ENCODE results near the gene DMD. TPM values are rescaled to one million over a fixed set of nuclear protein-coding genes. Genes with fewer than 3 reads are reported as not detected.

DMD gene
- total and polyA plus RNA-seq, 4 donors, result 3.9 to 73.8 (median 11.2) TPM

DNA sequence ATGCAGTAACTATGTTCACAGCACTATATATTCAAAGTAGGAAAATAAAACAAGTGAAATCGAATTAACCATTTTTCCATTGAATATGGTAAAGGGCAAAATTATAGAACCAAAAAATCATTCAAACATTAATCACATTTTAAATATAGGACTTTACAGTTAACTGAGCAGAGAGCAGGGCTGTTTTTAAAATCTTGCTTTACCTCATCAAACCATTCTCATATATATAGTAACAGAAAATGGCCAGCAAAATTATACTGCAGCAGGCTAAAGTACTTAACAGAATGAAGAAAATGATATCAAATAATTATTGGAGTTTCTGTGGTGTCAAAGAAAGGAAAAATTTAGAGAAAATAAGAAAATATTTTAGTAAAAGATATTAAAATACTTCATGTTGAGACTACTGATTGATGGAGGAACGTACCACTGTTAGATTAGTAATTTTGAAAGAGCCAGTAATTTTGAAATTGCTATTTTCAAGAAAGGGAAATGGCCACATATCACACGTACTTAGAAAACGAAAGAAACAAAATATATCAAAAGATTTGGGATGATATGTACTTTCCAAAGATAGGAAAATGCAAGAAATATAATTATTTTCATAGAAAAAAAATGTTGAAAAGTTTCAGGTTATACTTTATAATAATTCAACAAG, 813.7 kb downstream of the DMD start:
- DNase-seq, result no peak
- no peaks in the 10 kb centered on the region for H3K9me3 ChIP-seq (ENCODE audit: control insufficient read depth in 4 of 4, insufficient read depth in 3 of 4, low read length in 3 of 4)
- H3K27ac ChIP-seq (ENCODE audit: low read depth in 1 of 2, low read length in 1 of 2), result no peak overlapping the region
- TF ChIP-seq CTCF (IDR thresholded peaks at IDR 0.05; ENCODE audit: control extremely low read depth, extremely low read depth), result no peak
- 61 to 75% methylated on average over 4 of the region's 4 CpGs for WGBS, 2 donors
- no peaks in the 10 kb centered on the region for H3K4me1 ChIP-seq (ENCODE audit: control insufficient read depth in 5 of 5, insufficient read depth in 5 of 5, low read length in 5 of 5)
- ATAC-seq (ENCODE audit: insufficient read depth, low FRiP score), result no peak
- H3K9ac ChIP-seq (ENCODE audit: insufficient read depth in 1 of 2, low read length in 2 of 2), result no peak overlapping the region
- H3K36me3 ChIP-seq (ENCODE audit: control insufficient read depth in 4 of 4, insufficient read depth in 4 of 4, low read length in 4 of 4), result no peaks in the 10 kb centered on the region
- no peaks in the 10 kb centered on the region for H3K27me3 ChIP-seq (ENCODE audit: control insufficient read depth in 3 of 3, insufficient read depth in 3 of 3, low read length in 2 of 3)
- no peak overlapping the region for H3K4me3 ChIP-seq

- no peak overlapping the region for H3K4me3 ChIP-seq
- no peaks in the 10 kb centered on the region for H3K36me3 ChIP-seq (ENCODE audit: control insufficient read depth in 4 of 4, insufficient read depth in 4 of 4, low read length in 4 of 4)
- H3K4me1 ChIP-seq (ENCODE audit: control insufficient read depth in 5 of 5, insufficient read depth in 5 of 5, low read length in 5 of 5), result no peaks in the 10 kb centered on the region
- no peak overlapping the region for H3K27ac ChIP-seq (ENCODE audit: low read depth in 1 of 2, low read length in 1 of 2)
- no peaks in the 10 kb centered on the region for H3K9me3 ChIP-seq (ENCODE audit: control insufficient read depth in 4 of 4, insufficient read depth in 3 of 4, low read length in 3 of 4)
- TF ChIP-seq CTCF (IDR thresholded peaks at IDR 0.05; ENCODE audit: control extremely low read depth, extremely low read depth), result no peak
- 47 to 49% methylated on average over 2 of the region's 2 CpGs for WGBS, 2 donors
- H3K27me3 ChIP-seq (ENCODE audit: control insufficient read depth in 3 of 3, insufficient read depth in 3 of 3, low read length in 2 of 3), result no peaks in the 10 kb centered on the region
- no peak overlapping the region for H3K9ac ChIP-seq (ENCODE audit: insufficient read depth in 1 of 2, low read length in 2 of 2)
- DNase-seq, result no peak
- no peak for ATAC-seq (ENCODE audit: insufficient read depth, low FRiP score)
Observed at GRCh38 chrX:32395878-32396277, 815.5 kb downstream of the DMD start.

DNA sequence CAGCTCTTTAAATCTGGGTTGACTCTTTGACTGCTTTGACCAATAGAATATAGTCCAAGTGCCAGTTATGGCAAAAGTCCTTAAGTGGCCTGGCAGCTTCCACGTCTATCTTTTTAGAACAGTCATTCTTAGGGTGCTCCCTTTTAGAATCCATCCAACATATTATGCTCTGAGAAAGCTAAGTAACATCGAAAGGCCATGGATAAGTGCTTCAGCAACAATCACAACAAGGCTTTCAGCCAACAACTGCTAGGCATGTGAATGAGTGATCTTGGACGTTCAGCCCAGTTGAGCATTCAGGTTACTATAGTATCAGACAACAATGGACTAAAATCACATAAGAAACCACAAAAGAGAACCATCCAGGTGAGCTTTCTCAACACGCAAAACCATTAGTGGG, 818.7 kb downstream of the DMD start:
- no peak for ATAC-seq (ENCODE audit: insufficient read depth, low FRiP score)
- Histone ChIP-seq H3K4me3 (no peak overlapping the region), H3K27ac (ENCODE audit: low read depth in 1 of 2, low read length in 1 of 2) (no peak overlapping the region), H3K4me1 (ENCODE audit: control insufficient read depth in 5 of 5, insufficient read depth in 5 of 5, low read length in 5 of 5) (no peaks in the 10 kb centered on the region), H3K9me3 (ENCODE audit: control insufficient read depth in 4 of 4, insufficient read depth in 3 of 4, low read length in 3 of 4) (no peaks in the 10 kb centered on the region), H3K36me3 (ENCODE audit: control insufficient read depth in 4 of 4, insufficient read depth in 4 of 4, low read length in 4 of 4) (no peaks in the 10 kb centered on the region), H3K27me3 (ENCODE audit: control insufficient read depth in 3 of 3, insufficient read depth in 3 of 3, low read length in 2 of 3) (no peaks in the 10 kb centered on the region), H3K9ac (ENCODE audit: insufficient read depth in 1 of 2, low read length in 2 of 2) (no peak overlapping the region)
- 78 to 86% methylated on average over 4 of the region's 4 CpGs for WGBS, 2 donors
- no peak for TF ChIP-seq CTCF (IDR thresholded peaks at IDR 0.05; ENCODE audit: control extremely low read depth, extremely low read depth)
- DNase-seq, result no peak

Measured in lung (tissue), 12 donors.